Fibroblast of skin of right quadriceps (primary cell): Measurements from ENCODE around the gene SAMD9.
"Not testable (repeated sequence)": the region's sequence is repeated elsewhere in the genome, so short reads cannot be mapped to it uniquely, and the experiment has no call there.

Experiments used
- DNase-seq: peaks from one replicate; pipeline ENCODE4 v3.0.0-alpha.2; 2013

SAMD9 gene

GRCh38 chr7:93119191-93119905 is 1.6 kb upstream of the SAMD9 start:
- no peak for DNase-seq

GRCh38 chr7:93117327-93117726 is 452 bp downstream of the SAMD9 start:
- DNase-seq, result no peak

GRCh38 chr7:93115796-93116195 is 2.0 kb downstream of the SAMD9 start:
- peak; percentile 58 for DNase-seq

- DNase-seq, result no peak
These were observed 9.8 kb downstream of the SAMD9 start for GRCh38 chr7:93108003-93108402.

- no peak for DNase-seq
These were observed 20.4 kb downstream of the SAMD9 start for GRCh38 chr7:93097388-93097787.

- peak; percentile 29 for DNase-seq
These were observed 24.9 kb downstream of the SAMD9 start for GRCh38 chr7:93092757-93093370.

- DNase-seq, result not testable (repeated sequence)
These were observed 44.4 kb downstream of the SAMD9 start for GRCh38 chr7:93073357-93073756.

GRCh38 chr7:93062599-93062998 is 55.2 kb downstream of the SAMD9 start:
- no peak for DNase-seq

GRCh38 chr7:93060865-93061264 is 56.9 kb downstream of the SAMD9 start:
- no peak for DNase-seq

- no peak for DNase-seq
These were observed 57.8 kb downstream of the SAMD9 start for GRCh38 chr7:93060025-93060424.

GRCh38 chr7:93056621-93057020 is 61.2 kb downstream of the SAMD9 start:
- DNase-seq, result not testable (repeated sequence)

GRCh38 chr7:93055543-93056107 is 62.2 kb downstream of the SAMD9 start:
- DNase-seq, result peak; percentile 57

- DNase-seq, result no peak
These were observed 62.8 kb downstream of the SAMD9 start for GRCh38 chr7:93054975-93055374.

GRCh38 chr7:93053949-93054943 is 63.5 kb downstream of the SAMD9 start:
- no peak for DNase-seq

- no peak for DNase-seq
These were observed 64.4 kb downstream of the SAMD9 start for GRCh38 chr7:93053209-93053948.

GRCh38 chr7:93051660-93052059 is 66.1 kb downstream of the SAMD9 start:
- DNase-seq, result no peak
